ENCODE data around the gene NPIPB12. TPM values are rescaled to one million over a fixed set of nuclear protein-coding genes. Genes with fewer than 3 reads are reported as not detected.

The NPIPB12 gene
- 13.2 and 20.5 TPM in 2 replicates for total RNA-seq

GRCh38 chr16:29506308-29506707 is at the start of gene NPIPB12:
TSS of gene NPIPB12 (minus strand) at chr16:29506408.

GRCh38 chr16:29459706-29460646 is 46.2 kb downstream of the NPIPB12 start, which contains the start of gene SULT1A4:
TSS of gene SULT1A4 (plus strand) at chr16:29459913. CDS start at chr16:29461386, 1,473 bp downstream.

GRCh38 chr16:29454269-29454668 is 51.9 kb downstream of the NPIPB12 start, which contains the start of the genes BOLA2 and SLX1B:
TSS of gene BOLA2 (minus strand) at chr16:29454351. CDS start at chr16:29454253, 98 bp downstream.
TSS of gene SLX1B (plus strand) at chr16:29454533.

Small RNAs within 50 kb of the gene (small RNA-seq; reads per million reads assigned to genes)
- not detected for gene AC133555.2

Other genes starting within 250 kb of the NPIPB12 start
- gene NPIPB11, start 99.7 kb downstream of the NPIPB12 start, total RNA-seq: under 0.01 and 3.7 TPM in 2 replicates
- gene BOLA2, start 52.1 kb downstream of the NPIPB12 start, total RNA-seq: 22.9 and 31.6 TPM in 2 replicates
- 20.1 and 20.9 TPM in 2 replicates for gene SLX1B, start 51.9 kb downstream of the NPIPB12 start, total RNA-seq
- 2.0 and 4.0 TPM in 2 replicates for gene SULT1A4, start 46.5 kb downstream of the NPIPB12 start, total RNA-seq
- not detected in 2 replicates for gene SPN, start 156.8 kb upstream of the NPIPB12 start, total RNA-seq
- gene QPRT, start 172.8 kb upstream of the NPIPB12 start, total RNA-seq: 18.7 and 23.7 TPM in 2 replicates
- gene C16orf54, start 239.6 kb upstream of the NPIPB12 start, total RNA-seq: not detected in 2 replicates

Measured in subcutaneous preadipocyte (primary cell).